ENCODE results near the gene RB1.

The RB1 gene

DNA sequence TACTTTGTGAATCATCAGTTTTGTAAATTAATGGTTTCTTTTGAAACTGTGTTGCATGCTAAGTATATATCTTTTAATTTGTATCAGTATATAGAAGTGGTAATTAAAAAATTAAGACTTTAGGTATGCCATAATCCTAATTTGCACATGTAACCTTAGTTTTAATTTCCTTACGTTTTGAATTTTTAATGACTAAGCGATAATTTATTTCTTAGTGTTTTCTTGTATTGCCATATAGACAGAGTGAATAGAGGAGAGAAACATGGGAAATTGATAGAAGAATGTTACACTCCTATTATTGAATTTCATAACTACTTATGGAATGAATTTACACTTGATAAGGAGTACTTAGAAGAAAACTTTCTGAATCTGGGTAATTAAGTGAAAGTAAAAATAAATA, 79.8 kb downstream of the RB1 start:
- TF ChIP-seq, protein P1, sequence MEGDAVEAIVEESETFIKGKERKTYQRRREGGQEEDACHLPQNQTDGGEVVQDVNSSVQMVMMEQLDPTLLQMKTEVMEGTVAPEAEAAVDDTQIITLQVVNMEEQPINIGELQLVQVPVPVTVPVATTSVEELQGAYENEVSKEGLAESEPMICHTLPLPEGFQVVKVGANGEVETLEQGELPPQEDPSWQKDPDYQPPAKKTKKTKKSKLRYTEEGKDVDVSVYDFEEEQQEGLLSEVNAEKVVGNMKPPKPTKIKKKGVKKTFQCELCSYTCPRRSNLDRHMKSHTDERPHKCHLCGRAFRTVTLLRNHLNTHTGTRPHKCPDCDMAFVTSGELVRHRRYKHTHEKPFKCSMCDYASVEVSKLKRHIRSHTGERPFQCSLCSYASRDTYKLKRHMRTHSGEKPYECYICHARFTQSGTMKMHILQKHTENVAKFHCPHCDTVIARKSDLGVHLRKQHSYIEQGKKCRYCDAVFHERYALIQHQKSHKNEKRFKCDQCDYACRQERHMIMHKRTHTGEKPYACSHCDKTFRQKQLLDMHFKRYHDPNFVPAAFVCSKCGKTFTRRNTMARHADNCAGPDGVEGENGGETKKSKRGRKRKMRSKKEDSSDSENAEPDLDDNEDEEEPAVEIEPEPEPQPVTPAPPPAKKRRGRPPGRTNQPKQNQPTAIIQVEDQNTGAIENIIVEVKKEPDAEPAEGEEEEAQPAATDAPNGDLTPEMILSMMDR (conservative IDR thresholded peaks at IDR 0.05; ENCODE audit: low read depth), result no peak
- ChIA-PET POLR2A (ENCODE audit: low non-redundant PET) (no interaction called here), CTCF (no interaction called here)
- no peak for DNase-seq (ENCODE audit: low spot score)
- H3K27ac ChIP-seq, result no peak overlapping the region

- no peak overlapping the region for H3K27ac ChIP-seq
- TF ChIP-seq, protein P1 (conservative IDR thresholded peaks at IDR 0.05; ENCODE audit: low read depth), result no peak
- ChIA-PET CTCF (interaction anchor here (0.6 kb wide), 1 partner anchor 149 kb away, joined by 3 read pairs; no protein-coding TSS in a partner anchor), POLR2A (ENCODE audit: low non-redundant PET) (no interaction called here)
- DNase-seq (ENCODE audit: low spot score), result no peak
Observed at GRCh38 chr13:48386816-48387215, 83.3 kb downstream of the RB1 start.

DNA sequence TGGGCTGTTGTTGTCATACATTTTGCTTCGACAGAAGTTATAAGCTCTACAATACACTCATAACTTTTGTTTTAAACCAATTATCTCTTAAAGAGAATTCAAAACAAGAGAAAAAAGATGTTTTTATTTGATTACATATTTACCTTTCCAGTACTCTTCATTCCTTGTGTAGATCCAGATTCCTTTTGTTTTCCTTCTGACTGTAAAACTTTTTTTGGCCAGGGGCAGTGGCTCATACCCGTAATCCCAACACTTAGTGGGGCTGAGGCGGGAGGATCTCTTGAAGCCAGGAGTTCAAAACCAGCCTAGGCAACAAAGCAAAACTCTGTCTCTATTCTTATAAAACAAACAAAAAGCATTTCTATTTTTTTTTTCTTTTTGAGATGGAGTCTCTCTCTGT, 87.7 kb downstream of the RB1 start:
- DNase-seq (ENCODE audit: low spot score), result no peak
- POLR2A ChIA-PET (ENCODE audit: low non-redundant PET), result no interaction called here
- no peak overlapping the region for H3K27ac ChIP-seq
- TF ChIP-seq, protein P1 (conservative IDR thresholded peaks at IDR 0.05; ENCODE audit: low read depth), result no peak
- CTCF ChIA-PET, result no interaction called here

GRCh38 chr13:48393030-48393697, 89.6 kb downstream of the RB1 start:
- POLR2A ChIA-PET (ENCODE audit: low non-redundant PET), result no interaction called here
- CTCF ChIA-PET, result no interaction called here
- TF ChIP-seq, protein P1 (conservative IDR thresholded peaks at IDR 0.05; ENCODE audit: low read depth), result no peak
- H3K27ac ChIP-seq, result no peak overlapping the region
- no peak for DNase-seq (ENCODE audit: low spot score)

DNA sequence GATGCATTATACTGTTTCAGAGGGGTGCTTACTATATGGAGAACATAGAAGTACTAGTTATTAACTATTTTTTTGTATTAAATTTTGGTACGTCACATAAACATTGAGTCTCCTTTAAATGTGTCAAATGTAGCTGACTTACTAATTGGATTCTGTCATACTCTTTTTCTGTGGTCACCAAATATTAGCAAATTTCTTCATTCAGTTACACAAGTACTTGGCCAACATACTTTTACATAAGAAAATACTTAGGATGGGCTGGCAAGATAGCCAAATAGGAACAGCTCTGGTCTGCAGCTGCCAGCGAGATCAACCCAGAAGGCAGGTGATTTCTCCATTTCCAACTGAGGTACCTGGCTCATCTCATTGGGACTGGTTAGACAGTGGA, 90.1 kb downstream of the RB1 start:
- DNase-seq (ENCODE audit: low spot score), result no peak
- CTCF ChIA-PET, result interaction anchor here (0.5 kb wide), 2 partner anchors 31 to 52 kb away, joined by 3 read pairs; no protein-coding TSS in a partner anchor
- H3K27ac ChIP-seq, result no peak overlapping the region
- POLR2A ChIA-PET (ENCODE audit: low non-redundant PET), result no interaction called here
- TF ChIP-seq, protein P1 (conservative IDR thresholded peaks at IDR 0.05; ENCODE audit: low read depth), result no peak

GRCh38 chr13:48397744-48398143, 94.2 kb downstream of the RB1 start:
- TF ChIP-seq, protein P1 (conservative IDR thresholded peaks at IDR 0.05; ENCODE audit: low read depth), result no peak
- no peak for DNase-seq (ENCODE audit: low spot score)
- CTCF ChIA-PET, result interaction anchor here (0.5 kb wide), 1 partner anchor 183 kb away, joined by 6 read pairs; no protein-coding TSS in a partner anchor
- POLR2A ChIA-PET (ENCODE audit: low non-redundant PET), result no interaction called here
- H3K27ac ChIP-seq, result no peak overlapping the region

Data from RWPE1 (cell line).